ENCODE measurements around the gene PDS5B. TPM values are rescaled to one million over a fixed set of nuclear protein-coding genes. Genes with fewer than 3 reads are reported as not detected.

PDS5B gene
- total RNA-seq, 1 donor from 2014 or later = 8.7 TPM

GRCh38 chr13:32661685-32662084 is 75.4 kb downstream of the PDS5B start:
- no peak for FAIRE-seq
- no peak for TF ChIP-seq CTCF (IDR thresholded peaks at IDR 0.05; ENCODE audit: insufficient read depth, low read length, severe bottlenecking)
- H3K36me3 ChIP-seq (ENCODE audit: control insufficient read depth, insufficient read depth, low read length) = no peaks in the 10 kb centered on the region
- H3K4me3 ChIP-seq (ENCODE audit: low read depth, low read length) = no peak overlapping the region
- H3K27me3 ChIP-seq (ENCODE audit: control insufficient read depth, insufficient read depth, low read length) = no peaks in the 10 kb centered on the region
- no peak for DNase-seq (ENCODE audit: low read depth)

GRCh38 chr13:32663660-32664059 is 77.4 kb downstream of the PDS5B start:
- DNase-seq (ENCODE audit: low read depth) = no peak
- Histone ChIP-seq H3K36me3 (ENCODE audit: control insufficient read depth, insufficient read depth, low read length) (no peaks in the 10 kb centered on the region), H3K4me3 (ENCODE audit: low read depth, low read length) (no peak overlapping the region), H3K27me3 (ENCODE audit: control insufficient read depth, insufficient read depth, low read length) (no peaks in the 10 kb centered on the region)
- no peak for TF ChIP-seq CTCF (IDR thresholded peaks at IDR 0.05; ENCODE audit: insufficient read depth, low read length, severe bottlenecking)
- FAIRE-seq = no peak

- Histone ChIP-seq H3K4me3 (ENCODE audit: low read depth, low read length) (no peak overlapping the region), H3K36me3 (ENCODE audit: control insufficient read depth, insufficient read depth, low read length) (no peaks in the 10 kb centered on the region), H3K27me3 (ENCODE audit: control insufficient read depth, insufficient read depth, low read length) (no peaks in the 10 kb centered on the region)
- TF ChIP-seq CTCF (IDR thresholded peaks at IDR 0.05; ENCODE audit: insufficient read depth, low read length, severe bottlenecking) = no peak
- DNase-seq (ENCODE audit: low read depth) (no peak), FAIRE-seq (no peak)
Measured at GRCh38 chr13:32666990-32667571, 80.8 kb downstream of the PDS5B start.

- no peak for FAIRE-seq
- H3K27me3 ChIP-seq (ENCODE audit: control insufficient read depth, insufficient read depth, low read length) = no peaks in the 10 kb centered on the region
- H3K4me3 ChIP-seq (ENCODE audit: low read depth, low read length) = no peak overlapping the region
- TF ChIP-seq CTCF (IDR thresholded peaks at IDR 0.05; ENCODE audit: insufficient read depth, low read length, severe bottlenecking) = peak; percentile 55
- no peaks in the 10 kb centered on the region for H3K36me3 ChIP-seq (ENCODE audit: control insufficient read depth, insufficient read depth, low read length)
- DNase-seq (ENCODE audit: low read depth) = peak; percentile 55
Measured at GRCh38 chr13:32669030-32669646, 82.9 kb downstream of the PDS5B start.

- Histone ChIP-seq H3K4me3 (ENCODE audit: low read depth, low read length) (no peak overlapping the region), H3K27me3 (ENCODE audit: control insufficient read depth, insufficient read depth, low read length) (no peaks in the 10 kb centered on the region), H3K36me3 (ENCODE audit: control insufficient read depth, insufficient read depth, low read length) (no peaks in the 10 kb centered on the region)
- FAIRE-seq (no peak), DNase-seq (ENCODE audit: low read depth) (no peak)
- no peak for TF ChIP-seq CTCF (IDR thresholded peaks at IDR 0.05; ENCODE audit: insufficient read depth, low read length, severe bottlenecking)
Measured at GRCh38 chr13:32674503-32674902, 88.3 kb downstream of the PDS5B start.

- no peak overlapping the region for H3K4me3 ChIP-seq (ENCODE audit: low read depth, low read length)
- H3K27me3 ChIP-seq (ENCODE audit: control insufficient read depth, insufficient read depth, low read length) = no peaks in the 10 kb centered on the region
- FAIRE-seq (no peak), DNase-seq (ENCODE audit: low read depth) (no peak)
- no peak for TF ChIP-seq CTCF (IDR thresholded peaks at IDR 0.05; ENCODE audit: insufficient read depth, low read length, severe bottlenecking)
- H3K36me3 ChIP-seq (ENCODE audit: control insufficient read depth, insufficient read depth, low read length) = no peaks in the 10 kb centered on the region
Measured at GRCh38 chr13:32676242-32676641, 90.0 kb downstream of the PDS5B start.

All from bronchial epithelial cell (primary cell).